Measurements from ENCODE around the gene CACNB3.

CACNB3 gene

DNA sequence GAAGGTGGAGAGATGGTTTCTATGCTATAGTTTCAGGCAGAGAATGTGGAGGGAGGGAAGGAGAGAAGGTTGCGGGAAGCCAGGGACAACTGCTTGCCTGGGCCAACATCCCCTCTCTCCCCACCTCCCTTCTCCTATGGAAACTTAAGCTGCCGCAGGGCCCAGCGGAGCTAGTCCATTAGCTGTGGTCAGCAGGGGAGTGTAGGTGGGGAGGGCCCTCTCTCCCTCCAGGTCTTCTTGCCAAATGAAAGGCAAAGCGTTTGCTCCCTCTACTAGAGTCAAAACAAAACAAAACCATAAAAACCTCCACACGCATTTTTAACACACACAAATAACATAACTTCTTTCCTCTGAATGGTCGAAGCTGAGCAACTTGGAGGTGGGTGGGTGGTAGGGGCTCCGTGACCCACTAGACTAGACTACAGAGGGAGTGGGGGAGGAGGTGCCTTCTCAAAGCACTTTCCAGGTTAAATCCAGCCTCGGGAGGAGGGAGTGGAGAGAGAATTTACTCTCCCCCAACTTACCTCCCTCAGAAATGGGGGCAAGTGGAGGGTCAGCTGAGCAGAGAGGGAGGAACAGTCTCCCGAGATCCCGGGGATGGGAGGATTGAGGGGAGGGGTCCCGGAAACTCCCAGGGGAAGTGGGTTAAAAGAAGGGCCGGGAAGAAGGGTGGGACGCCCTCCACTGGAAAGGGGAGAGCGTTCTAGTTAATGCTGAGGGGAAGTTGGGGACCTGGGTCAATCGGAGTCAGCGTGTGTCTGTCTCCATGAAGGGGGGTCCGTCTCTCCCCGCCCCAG, 4.6 kb upstream of the CACNB3 start:
- Mint-ChIP-seq H3K27me3 (ENCODE audit: low read depth, poor library complexity) (peaks cover 23% of the 10 kb centered on the region), H3K4me1 (peaks cover 85% of the 10 kb centered on the region), H3K4me3 (peak overlapping the region; percentile 89), H3K27ac (peak overlapping the region; percentile 75), H3K36me3 (ENCODE audit: low read depth) (no peaks in the 10 kb centered on the region), H3K9me3 (no peaks in the 10 kb centered on the region)
- DNase-seq: peak; percentile 39
- TF ChIP-seq, protein P1, sequence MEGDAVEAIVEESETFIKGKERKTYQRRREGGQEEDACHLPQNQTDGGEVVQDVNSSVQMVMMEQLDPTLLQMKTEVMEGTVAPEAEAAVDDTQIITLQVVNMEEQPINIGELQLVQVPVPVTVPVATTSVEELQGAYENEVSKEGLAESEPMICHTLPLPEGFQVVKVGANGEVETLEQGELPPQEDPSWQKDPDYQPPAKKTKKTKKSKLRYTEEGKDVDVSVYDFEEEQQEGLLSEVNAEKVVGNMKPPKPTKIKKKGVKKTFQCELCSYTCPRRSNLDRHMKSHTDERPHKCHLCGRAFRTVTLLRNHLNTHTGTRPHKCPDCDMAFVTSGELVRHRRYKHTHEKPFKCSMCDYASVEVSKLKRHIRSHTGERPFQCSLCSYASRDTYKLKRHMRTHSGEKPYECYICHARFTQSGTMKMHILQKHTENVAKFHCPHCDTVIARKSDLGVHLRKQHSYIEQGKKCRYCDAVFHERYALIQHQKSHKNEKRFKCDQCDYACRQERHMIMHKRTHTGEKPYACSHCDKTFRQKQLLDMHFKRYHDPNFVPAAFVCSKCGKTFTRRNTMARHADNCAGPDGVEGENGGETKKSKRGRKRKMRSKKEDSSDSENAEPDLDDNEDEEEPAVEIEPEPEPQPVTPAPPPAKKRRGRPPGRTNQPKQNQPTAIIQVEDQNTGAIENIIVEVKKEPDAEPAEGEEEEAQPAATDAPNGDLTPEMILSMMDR (IDR thresholded peaks at IDR 0.05): no peak

DNA sequence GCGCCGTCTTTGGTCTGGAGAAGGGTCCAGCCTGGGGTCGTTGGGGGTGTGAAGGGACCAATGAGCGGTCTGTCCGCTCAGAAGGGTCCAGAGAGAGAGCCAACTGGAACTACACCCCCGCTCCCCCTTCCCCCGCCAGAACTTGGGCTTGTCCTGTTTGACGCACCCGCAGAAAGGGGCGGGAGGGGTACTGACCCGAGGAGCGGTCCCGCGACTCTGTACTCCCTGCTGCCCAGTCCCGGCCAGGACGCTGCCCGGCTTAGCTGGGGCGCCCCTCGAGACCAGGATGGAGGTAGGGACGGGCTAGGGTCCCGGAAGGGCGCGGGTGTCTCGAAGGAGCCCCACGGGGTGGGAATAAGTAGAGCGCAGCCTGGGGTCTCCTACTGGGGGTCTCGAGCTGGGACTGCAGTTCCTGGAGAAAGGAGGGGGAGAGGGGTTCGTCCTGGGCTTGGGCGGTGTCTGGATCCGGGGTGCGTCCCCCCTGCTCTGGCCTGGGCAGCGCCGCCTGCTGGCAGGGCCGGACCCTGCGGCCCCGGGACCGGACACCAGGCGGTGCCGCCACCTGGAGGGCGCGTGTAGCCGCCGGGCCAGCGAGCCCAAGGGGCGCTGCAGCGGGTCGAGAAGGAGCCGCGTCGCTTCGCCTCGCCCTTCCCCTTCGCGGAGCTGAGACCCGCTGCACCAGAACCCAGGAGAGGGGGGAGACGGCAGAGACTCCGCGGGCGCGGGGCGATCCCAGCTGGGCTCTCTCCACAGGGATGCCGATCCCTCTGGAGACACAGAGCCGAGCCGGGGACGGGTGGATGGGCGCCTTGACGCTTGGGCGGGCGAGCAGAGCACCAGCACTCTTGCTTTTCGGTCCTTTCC, 3.8 kb upstream of the CACNB3 start:
- H3K27ac Mint-ChIP-seq: peak overlapping the region; percentile 75

DNA sequence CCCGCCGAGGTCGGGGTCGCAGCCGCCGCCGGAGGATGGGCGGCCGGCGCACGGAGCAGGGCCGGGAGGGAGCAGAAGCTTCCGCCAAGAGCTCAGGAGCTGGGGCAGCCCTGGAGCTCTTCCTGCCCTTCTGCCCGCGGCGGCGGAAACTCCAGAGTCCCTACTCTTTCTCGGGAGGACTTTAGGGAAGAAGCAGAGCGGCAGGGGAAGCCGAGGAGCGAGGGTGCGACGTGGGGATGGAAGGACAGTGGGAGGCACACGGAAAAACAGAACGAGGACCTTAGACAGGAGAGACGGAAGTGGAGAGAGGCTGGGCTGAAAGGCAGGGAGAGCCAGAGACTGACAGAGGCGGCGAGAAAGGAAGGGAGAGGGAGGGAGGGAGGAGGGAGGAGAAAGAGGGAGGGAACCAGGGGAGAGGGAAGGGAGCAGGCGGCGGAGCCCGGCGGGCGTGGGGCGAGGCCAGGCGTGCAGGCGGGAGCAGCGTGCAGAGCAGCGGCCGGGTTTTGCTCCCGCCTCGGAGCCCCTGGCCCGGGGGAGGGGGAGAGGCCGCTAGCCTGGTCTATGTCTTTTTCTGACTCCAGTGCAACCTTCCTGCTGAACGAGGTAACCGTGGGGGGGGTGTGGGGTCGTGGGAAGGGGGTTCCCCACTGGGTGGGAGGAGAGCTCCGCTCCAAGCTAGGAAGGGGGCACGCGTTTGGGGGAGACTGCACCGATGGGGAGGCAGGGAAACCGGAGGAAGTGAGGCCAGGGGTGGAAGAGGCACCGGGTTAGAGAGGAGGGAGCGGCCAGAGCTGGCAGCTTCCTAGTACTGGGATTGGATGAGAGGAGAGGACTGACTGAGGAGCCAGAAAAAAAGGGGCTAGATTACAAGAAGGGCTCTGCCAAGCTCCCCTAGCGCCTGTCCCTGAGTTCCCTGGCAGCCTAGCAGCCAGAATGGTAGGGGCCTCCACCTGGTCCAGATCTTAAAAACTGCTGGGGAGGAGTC, 2.9 kb upstream of the CACNB3 start:
- Mint-ChIP-seq H3K36me3 (ENCODE audit: low read depth) (no peaks in the 10 kb centered on the region), H3K4me1 (peaks cover 89% of the 10 kb centered on the region), H3K4me3 (peak overlapping the region; percentile 89), H3K27ac (peak overlapping the region; percentile 82), H3K27me3 (ENCODE audit: low read depth, poor library complexity) (peaks cover 23% of the 10 kb centered on the region), H3K9me3 (no peaks in the 10 kb centered on the region)
- TF ChIP-seq, protein P1 (IDR thresholded peaks at IDR 0.05): no peak
- peak; percentile 78 for DNase-seq

More for the DNA sequence above, 3.8 kb upstream of the CACNB3 start:
- H3K27me3 Mint-ChIP-seq (ENCODE audit: low read depth, poor library complexity): peaks cover 23% of the 10 kb centered on the region
- no peaks in the 10 kb centered on the region for H3K9me3 Mint-ChIP-seq
- peak overlapping the region; percentile 89 for H3K4me3 Mint-ChIP-seq
- peak; percentile 89 for DNase-seq
- H3K4me1 Mint-ChIP-seq: peaks cover 89% of the 10 kb centered on the region
- no peaks in the 10 kb centered on the region for H3K36me3 Mint-ChIP-seq (ENCODE audit: low read depth)
- TF ChIP-seq, protein P1 (IDR thresholded peaks at IDR 0.05): peak; percentile 96

DNA sequence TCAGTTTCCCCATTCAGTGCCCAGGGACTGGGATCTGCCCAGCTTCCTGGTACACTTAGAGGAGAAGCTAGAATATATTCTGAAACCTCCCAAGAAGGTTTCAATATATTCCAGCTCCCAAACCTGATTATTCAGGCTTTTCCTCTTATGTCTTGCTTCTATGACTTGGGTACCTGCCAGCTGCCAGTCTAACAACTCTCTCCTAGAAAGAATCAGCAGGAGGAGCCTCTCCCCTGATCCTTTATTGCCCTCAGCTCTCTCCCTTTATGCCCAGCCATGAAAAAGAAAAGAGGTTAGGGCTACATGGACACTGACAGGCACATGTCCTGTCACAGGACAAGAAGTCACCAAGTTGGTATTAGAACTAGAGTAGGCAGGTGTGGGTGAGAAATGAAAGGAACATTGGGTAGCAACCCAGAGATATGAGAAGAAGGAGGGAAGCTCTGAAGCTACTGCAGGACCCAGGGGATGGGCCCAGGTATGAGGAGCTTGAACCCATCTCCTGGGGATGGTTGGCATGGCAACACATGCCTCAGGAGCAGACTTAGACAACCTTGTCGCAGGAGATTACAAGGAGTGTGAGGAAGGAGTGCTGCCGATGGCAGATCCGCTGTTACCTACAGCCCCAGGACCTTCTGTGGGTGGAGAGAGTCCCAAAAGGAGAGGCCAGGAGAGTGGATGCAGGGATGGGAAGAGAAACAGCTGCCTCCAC, 2.0 kb upstream of the CACNB3 start:
- no peak for DNase-seq
- H3K27ac Mint-ChIP-seq: no peak overlapping the region
- peaks cover 84% of the 10 kb centered on the region for H3K4me1 Mint-ChIP-seq
- no peaks in the 10 kb centered on the region for H3K9me3 Mint-ChIP-seq
- peaks cover 23% of the 10 kb centered on the region for H3K27me3 Mint-ChIP-seq (ENCODE audit: low read depth, poor library complexity)
- H3K36me3 Mint-ChIP-seq (ENCODE audit: low read depth): no peaks in the 10 kb centered on the region
- H3K4me3 Mint-ChIP-seq: peak overlapping the region; percentile 89
- TF ChIP-seq, protein P1 (IDR thresholded peaks at IDR 0.05): no peak
